Brain microvascular endothelial cell (primary cell): ENCODE data around the gene FGF22.

Experiments
- DNase-seq: peaks from one replicate; pipeline ENCODE4 v3.0.0-alpha.2; 2020
- H3K27ac ChIP-seq: fragments of 250-450 bp; sonication (Bioruptor Pico); 2 replicates; pipeline ENCODE4 v1.5.1; 2020; ENCODE audit warnings: mild to moderate bottlenecking, moderate library complexity
- H3K27me3 ChIP-seq: fragments of 250-450 bp; sonication (Bioruptor Pico); replicated peaks from 2 replicates; pipeline ENCODE4 v1.5.1; 2020; ENCODE audit warnings: mild to moderate bottlenecking
- H3K36me3 ChIP-seq: fragments of 250-450 bp; sonication (Bioruptor Pico); replicated peaks from 2 replicates; pipeline ENCODE4 v1.5.1; 2020; ENCODE audit warnings: mild to moderate bottlenecking
- H3K4me3 ChIP-seq: 2 replicates; pipeline ENCODE4 v1.5.1; 2011; ENCODE audit warnings: low read depth, mild to moderate bottlenecking, control low read depth, low read length, moderate library complexity
- CTCF ChIP-seq: IDR thresholded peaks from 2 replicates; pipeline ENCODE4 v1.5.1; 2011; ENCODE audit warnings: low read depth, mild to moderate bottlenecking, moderate library complexity, low read length, control low read depth, inconsistent platforms; ENCODE audit errors: missing control alignments
- in situ Hi-C: cut with HindIII; loops from 2 replicates; pipeline ENCODE4 v1.10.0; 2017; ENCODE audit warnings: low sequenced_read_pairs, low pct_ligation_motif_present

Gene FGF22

DNA sequence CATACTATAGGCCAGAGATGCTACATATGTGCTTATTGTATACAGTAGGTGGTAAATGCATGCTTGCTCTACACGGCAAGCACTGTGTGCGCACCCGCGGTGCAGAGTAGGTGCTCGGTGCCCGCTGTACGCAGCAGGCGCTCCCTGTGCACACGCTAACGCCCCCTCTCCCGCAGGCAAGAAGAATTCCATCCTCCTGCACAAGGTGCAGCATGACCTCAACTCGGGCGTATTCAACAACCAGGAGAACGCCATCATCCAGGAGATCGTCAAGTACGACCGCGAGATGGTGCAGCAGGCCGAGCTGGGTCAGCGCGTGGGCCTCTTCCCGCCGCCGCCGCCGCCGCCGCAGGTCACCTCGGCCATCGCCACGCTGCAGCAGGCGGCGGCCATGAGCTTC, 24.1 kb upstream of the FGF22 start:
- no peak for DNase-seq
- no peak overlapping the region for H3K4me3 ChIP-seq
- TF ChIP-seq CTCF: no peak
- H3K27ac ChIP-seq: no peak overlapping the region
- no peaks in the 10 kb centered on the region for H3K27me3 ChIP-seq
- H3K36me3 ChIP-seq: peaks cover 45% of the 10 kb centered on the region
- in situ Hi-C loops: no loop called here

GRCh38 chr19:616062-616700, 23.5 kb upstream of the FGF22 start:
- H3K27ac ChIP-seq: no peak overlapping the region
- H3K36me3 ChIP-seq: peaks cover 47% of the 10 kb centered on the region
- H3K27me3 ChIP-seq: no peaks in the 10 kb centered on the region
- no peak for TF ChIP-seq CTCF
- in situ Hi-C loops: no loop called here
- H3K4me3 ChIP-seq: no peak overlapping the region
- no peak for DNase-seq

DNA sequence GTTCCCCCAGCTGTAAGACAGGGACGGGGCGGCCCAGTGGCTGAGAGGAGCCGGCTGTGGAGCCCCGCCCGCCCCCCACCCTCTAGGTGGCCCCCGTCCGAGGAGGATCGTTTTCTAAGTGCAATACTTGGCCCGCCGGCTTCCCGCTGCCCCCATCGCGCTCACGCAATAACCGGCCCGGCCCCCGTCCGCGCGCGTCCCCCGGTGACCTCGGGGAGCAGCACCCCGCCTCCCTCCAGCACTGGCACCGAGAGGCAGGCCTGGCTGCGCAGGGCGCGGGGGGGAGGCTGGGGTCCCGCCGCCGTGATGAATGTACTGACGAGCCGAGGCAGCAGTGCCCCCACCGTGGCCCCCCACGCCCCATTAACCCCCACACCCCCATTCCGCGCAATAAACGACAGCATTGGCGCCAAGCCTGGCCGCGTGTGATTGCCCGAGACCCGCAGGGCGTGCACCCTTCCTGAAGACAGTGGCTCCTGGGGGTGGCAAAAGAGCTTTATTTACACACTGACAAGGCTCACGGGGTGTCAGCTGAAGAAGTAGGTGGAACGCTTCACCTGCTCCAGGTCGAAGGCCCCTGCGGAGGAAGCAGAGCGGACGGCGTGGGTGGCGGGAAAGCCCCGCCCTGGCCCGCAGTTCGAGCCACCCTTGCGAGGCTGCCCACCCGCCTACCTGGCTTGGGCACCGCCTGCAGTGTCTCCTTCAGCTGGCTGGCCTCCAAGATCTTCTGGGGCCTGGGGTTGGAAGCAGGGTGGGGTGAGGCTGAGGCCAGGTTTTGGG, 22.7 kb upstream of the FGF22 start:
- Histone ChIP-seq H3K27ac (no peak overlapping the region), H3K27me3 (no peaks in the 10 kb centered on the region), H3K4me3 (no peak overlapping the region), H3K36me3 (peaks cover 55% of the 10 kb centered on the region)
- in situ Hi-C loops: no loop called here
- DNase-seq: no peak
- no peak for TF ChIP-seq CTCF

- Histone ChIP-seq H3K4me3 (no peak overlapping the region), H3K36me3 (peaks cover 63% of the 10 kb centered on the region), H3K27me3 (no peaks in the 10 kb centered on the region), H3K27ac (no peak overlapping the region)
- in situ Hi-C loops: no loop called here
- TF ChIP-seq CTCF: no peak
- no peak for DNase-seq
Measured at GRCh38 chr19:617551-618246, 22.0 kb upstream of the FGF22 start.

- H3K27ac ChIP-seq: no peak overlapping the region
- TF ChIP-seq CTCF: no peak
- H3K4me3 ChIP-seq: no peak overlapping the region
- in situ Hi-C loops: no loop called here
- no peaks in the 10 kb centered on the region for H3K27me3 ChIP-seq
- DNase-seq: no peak
- peaks cover 64% of the 10 kb centered on the region for H3K36me3 ChIP-seq
Measured at GRCh38 chr19:618247-618619, 21.4 kb upstream of the FGF22 start.
